DOHH2 (cell line): ENCODE results near the gene DENND4C.

ENCODE experiments used
- H3F3A ChIP-seq: fragments of 200-600 bp; sonication (generic), shearing (Covaris generic); 2 replicates; pipeline ENCODE4 v1.6.0; 2016; ENCODE audit warnings: antibody characterized with exemption, mild to moderate bottlenecking; ENCODE audit not compliant: control insufficient read depth, insufficient read depth
- H3K27ac ChIP-seq: fragments of 200-600 bp; sonication (generic); 2 replicates; pipeline ENCODE4 v1.5.1; 2014; ENCODE audit warnings: low read depth, mild to moderate bottlenecking, low read length, moderate library complexity
- H3K27me3 ChIP-seq: fragments of 200-600 bp; sonication (generic); 2 replicates; pipeline ENCODE4 v1.6.1; 2014; ENCODE audit warnings: mild to moderate bottlenecking, low read length, mixed read lengths; ENCODE audit not compliant: control insufficient read depth
- H3K36me3 ChIP-seq: fragments of 200-600 bp; sonication (generic); 2 replicates; pipeline ENCODE4 v1.6.1; 2014; ENCODE audit warnings: mild to moderate bottlenecking, low read length, moderate library complexity, mixed read lengths; ENCODE audit not compliant: control insufficient read depth
- H3K4me1 ChIP-seq: fragments of 200-600 bp; sonication (generic); 2 replicates; pipeline ENCODE4 v1.6.1; 2014; ENCODE audit warnings: mild to moderate bottlenecking, low read length, mixed read lengths; ENCODE audit not compliant: control insufficient read depth
- H3K4me2 ChIP-seq: fragments of 200-600 bp; sonication (generic); 2 replicates; pipeline ENCODE4 v1.6.0; 2014; ENCODE audit warnings: mild to moderate bottlenecking, low read length, moderate library complexity
- H3K4me3 ChIP-seq: fragments of 200-600 bp; sonication (generic); 2 replicates; pipeline ENCODE4 v1.5.1; 2014; ENCODE audit warnings: mild to moderate bottlenecking, low read length, mixed read lengths
- H3K79me2 ChIP-seq: fragments of 200-600 bp; sonication (generic); 2 replicates; pipeline ENCODE4 v1.6.1; 2014; ENCODE audit warnings: mild to moderate bottlenecking, low read length, mixed read lengths; ENCODE audit not compliant: control insufficient read depth
- H3K9me2 ChIP-seq: fragments of 200-600 bp; sonication (generic); replicated peaks from 2 replicates; pipeline ENCODE4 v1.6.1; 2014; ENCODE audit warnings: mild to moderate bottlenecking, low read length, mixed read lengths; ENCODE audit not compliant: control insufficient read depth
- H3K9me3 ChIP-seq: fragments of 200-600 bp; sonication (generic); 2 replicates; pipeline ENCODE4 v1.6.1; 2014; ENCODE audit warnings: antibody characterized with exemption, low read length, mixed read lengths; ENCODE audit not compliant: control insufficient read depth, insufficient read depth
- H4K20me1 ChIP-seq: fragments of 200-600 bp; sonication (generic); 2 replicates; pipeline ENCODE4 v1.6.0; 2014; ENCODE audit warnings: low read depth, mild to moderate bottlenecking, antibody characterized with exemption, low read length, moderate library complexity; ENCODE audit not compliant: control insufficient read depth, insufficient read depth
- EZH2phosphoT487 ChIP-seq: fragments of 200-600 bp; sonication (generic); IDR thresholded peaks from 2 replicates; pipeline ENCODE4 v1.6.1; 2017; ENCODE audit warnings: borderline replicate concordance, mild to moderate bottlenecking, antibody characterized with exemption, low read length, moderate library complexity, mixed read lengths
- TF ChIP-seq, protein P1 (sequence below): fragments of 200-600 bp; sonication (generic); IDR thresholded peaks from one replicate; pipeline ENCODE4 v1.5.1; 2014; ENCODE audit warnings: antibody characterized with exemption, mild to moderate bottlenecking, low read depth, low read length; ENCODE audit not compliant: poor library complexity, severe bottlenecking

Gene DENND4C

DNA sequence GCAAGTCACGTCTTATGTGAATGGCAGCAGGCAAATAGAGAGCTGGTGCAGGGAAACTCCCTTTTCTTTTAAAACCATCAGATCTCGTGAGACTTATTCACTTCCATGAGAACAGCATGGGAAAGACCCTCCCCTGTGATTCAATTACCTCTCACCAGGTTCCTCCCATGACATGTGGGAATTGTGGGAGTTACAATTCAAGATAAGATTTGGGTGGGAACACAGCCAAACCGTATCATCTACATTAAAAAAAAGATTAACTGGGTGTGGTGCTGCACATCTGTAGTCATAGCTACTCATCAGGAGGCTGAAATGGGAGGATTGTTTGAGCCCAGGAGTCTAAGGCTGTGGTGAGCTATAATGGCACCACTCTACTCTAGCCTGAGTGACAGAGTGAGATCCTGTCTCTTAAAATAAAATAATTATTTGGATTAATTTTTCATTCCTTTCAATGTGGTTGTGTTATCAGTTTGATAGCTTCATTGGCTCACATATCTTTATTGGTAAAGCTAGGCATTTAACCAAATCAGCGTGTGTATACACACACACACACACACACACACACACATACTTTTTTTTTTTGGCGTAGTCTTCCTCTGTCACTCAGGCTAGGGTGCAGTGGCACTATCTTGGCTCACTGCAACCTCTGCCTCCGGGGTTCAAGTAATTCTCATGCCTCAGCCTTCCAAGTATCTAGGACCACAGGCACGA, 21.8 kb downstream of the DENND4C start:
- no peak overlapping the region for H3K4me3 ChIP-seq
- no peaks in the 10 kb centered on the region for H3K27me3 ChIP-seq
- no peaks in the 10 kb centered on the region for H3K36me3 ChIP-seq
- no peaks in the 10 kb centered on the region for H3K9me2 ChIP-seq
- no peaks in the 10 kb centered on the region for H3K9me3 ChIP-seq
- H3K4me2 ChIP-seq: no peak overlapping the region
- no peak for TF ChIP-seq EZH2phosphoT487
- TF ChIP-seq, protein P1, sequence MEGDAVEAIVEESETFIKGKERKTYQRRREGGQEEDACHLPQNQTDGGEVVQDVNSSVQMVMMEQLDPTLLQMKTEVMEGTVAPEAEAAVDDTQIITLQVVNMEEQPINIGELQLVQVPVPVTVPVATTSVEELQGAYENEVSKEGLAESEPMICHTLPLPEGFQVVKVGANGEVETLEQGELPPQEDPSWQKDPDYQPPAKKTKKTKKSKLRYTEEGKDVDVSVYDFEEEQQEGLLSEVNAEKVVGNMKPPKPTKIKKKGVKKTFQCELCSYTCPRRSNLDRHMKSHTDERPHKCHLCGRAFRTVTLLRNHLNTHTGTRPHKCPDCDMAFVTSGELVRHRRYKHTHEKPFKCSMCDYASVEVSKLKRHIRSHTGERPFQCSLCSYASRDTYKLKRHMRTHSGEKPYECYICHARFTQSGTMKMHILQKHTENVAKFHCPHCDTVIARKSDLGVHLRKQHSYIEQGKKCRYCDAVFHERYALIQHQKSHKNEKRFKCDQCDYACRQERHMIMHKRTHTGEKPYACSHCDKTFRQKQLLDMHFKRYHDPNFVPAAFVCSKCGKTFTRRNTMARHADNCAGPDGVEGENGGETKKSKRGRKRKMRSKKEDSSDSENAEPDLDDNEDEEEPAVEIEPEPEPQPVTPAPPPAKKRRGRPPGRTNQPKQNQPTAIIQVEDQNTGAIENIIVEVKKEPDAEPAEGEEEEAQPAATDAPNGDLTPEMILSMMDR: no peak
- H4K20me1 ChIP-seq: no peaks in the 10 kb centered on the region; the same call in 1 of the 2 replicates
- H3K4me1 ChIP-seq: no peaks in the 10 kb centered on the region
- peaks cover 57% of the 10 kb centered on the region for H3K79me2 ChIP-seq
- H3K27ac ChIP-seq: no peak overlapping the region
- 0 out of 2 replicates have a peak, but pooled peaks cover under 1% of the 10 kb centered on the region for H3F3A ChIP-seq

DNA sequence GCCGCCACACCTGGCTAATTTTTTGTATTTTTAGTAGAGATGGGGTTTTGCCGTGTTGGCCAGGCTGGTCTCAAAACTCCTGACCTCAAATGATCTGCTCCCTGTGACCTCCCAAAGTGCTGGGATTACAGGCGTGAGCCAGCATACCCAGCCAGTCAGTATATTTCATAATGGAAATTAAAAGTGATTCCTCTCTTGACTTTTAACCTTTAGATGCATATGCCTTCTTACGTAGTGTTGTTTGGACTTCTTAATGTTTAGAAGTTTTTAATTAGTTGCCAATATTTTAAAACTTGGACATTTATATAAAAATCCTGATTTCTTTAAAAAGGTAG, 22.4 kb downstream of the DENND4C start:
- H3K4me3 ChIP-seq: no peak overlapping the region
- H3K79me2 ChIP-seq: peaks cover 57% of the 10 kb centered on the region
- H4K20me1 ChIP-seq: no peaks in the 10 kb centered on the region; the same call in 1 of the 2 replicates
- H3K27ac ChIP-seq: no peak overlapping the region
- no peak overlapping the region for H3K4me2 ChIP-seq
- no peaks in the 10 kb centered on the region for H3K9me3 ChIP-seq
- no peaks in the 10 kb centered on the region for H3K27me3 ChIP-seq
- H3F3A ChIP-seq: 0 out of 2 replicates have a peak, but pooled peaks cover 3% of the 10 kb centered on the region
- TF ChIP-seq, protein P1: no peak
- no peak for TF ChIP-seq EZH2phosphoT487
- no peaks in the 10 kb centered on the region for H3K9me2 ChIP-seq
- H3K4me1 ChIP-seq: no peaks in the 10 kb centered on the region
- H3K36me3 ChIP-seq: no peaks in the 10 kb centered on the region

DNA sequence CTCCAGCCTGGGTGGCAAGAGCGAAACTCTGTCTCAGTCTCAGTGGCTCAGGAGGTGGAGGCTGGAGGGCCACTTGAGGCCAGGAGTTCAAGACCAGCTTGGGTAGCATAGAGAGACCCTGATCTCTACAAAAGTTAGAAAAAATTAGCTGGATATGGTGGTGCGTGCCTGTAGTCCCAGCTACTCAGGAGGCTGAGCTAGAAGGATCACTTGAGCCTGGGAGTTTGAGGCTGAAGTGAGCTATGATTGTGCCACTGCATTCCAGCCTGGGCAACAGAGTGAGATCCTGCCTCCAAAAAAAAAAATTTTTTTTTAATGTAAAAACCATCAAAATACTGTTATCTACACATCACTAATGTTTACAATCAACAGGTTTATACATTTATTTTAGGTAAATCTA, 24.6 kb downstream of the DENND4C start:
- Histone ChIP-seq H3K4me3 (no peak overlapping the region), H3K36me3 (no peaks in the 10 kb centered on the region), H4K20me1 (no peaks in the 10 kb centered on the region; the same call in 1 of the 2 replicates), H3F3A (0 out of 2 replicates have a peak, but pooled peaks cover 3% of the 10 kb centered on the region), H3K4me1 (no peaks in the 10 kb centered on the region), H3K27ac (no peak overlapping the region), H3K27me3 (no peaks in the 10 kb centered on the region), H3K9me2 (no peaks in the 10 kb centered on the region), H3K79me2 (peaks cover 47% of the 10 kb centered on the region), H3K4me2 (no peak overlapping the region), H3K9me3 (no peaks in the 10 kb centered on the region)
- TF ChIP-seq, protein P1: no peak
- TF ChIP-seq EZH2phosphoT487: no peak
